AG08395 (cell line): ENCODE results near the gene ESYT3.
"Not testable (repeated sequence)": the region's sequence is repeated elsewhere in the genome, so short reads cannot be mapped to it uniquely, and the experiment has no call there.

Experiments used
- DNase-seq: peaks from one replicate; pipeline ENCODE4 v3.0.0; 2012; ENCODE audit warnings: mixed read lengths, low spot score

Gene ESYT3

DNA sequence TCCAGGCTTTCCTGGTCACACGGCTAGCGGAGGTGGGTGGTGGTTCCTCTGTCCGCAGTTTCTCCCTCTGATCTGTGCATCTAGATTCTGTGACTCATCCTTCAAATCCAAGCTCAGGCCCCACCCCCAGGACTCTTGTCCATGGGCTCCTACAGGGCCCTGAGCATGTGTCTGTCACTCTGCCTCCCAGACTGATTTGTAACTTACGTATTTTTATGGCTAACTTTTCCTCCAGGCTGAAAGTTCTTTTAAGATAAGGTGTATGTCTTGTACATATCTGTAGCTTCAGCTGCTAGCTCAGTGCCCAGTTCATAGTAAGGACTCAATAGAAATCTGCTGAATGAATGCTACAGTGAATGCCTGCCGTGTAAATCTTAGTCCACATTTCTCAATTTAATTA is 8.0 kb downstream of the ESYT3 start:
- peak; percentile 69 for DNase-seq

- DNase-seq, result no peak
These were observed 8.7 kb downstream of the ESYT3 start for GRCh38 chr3:138443091-138443490.

DNA sequence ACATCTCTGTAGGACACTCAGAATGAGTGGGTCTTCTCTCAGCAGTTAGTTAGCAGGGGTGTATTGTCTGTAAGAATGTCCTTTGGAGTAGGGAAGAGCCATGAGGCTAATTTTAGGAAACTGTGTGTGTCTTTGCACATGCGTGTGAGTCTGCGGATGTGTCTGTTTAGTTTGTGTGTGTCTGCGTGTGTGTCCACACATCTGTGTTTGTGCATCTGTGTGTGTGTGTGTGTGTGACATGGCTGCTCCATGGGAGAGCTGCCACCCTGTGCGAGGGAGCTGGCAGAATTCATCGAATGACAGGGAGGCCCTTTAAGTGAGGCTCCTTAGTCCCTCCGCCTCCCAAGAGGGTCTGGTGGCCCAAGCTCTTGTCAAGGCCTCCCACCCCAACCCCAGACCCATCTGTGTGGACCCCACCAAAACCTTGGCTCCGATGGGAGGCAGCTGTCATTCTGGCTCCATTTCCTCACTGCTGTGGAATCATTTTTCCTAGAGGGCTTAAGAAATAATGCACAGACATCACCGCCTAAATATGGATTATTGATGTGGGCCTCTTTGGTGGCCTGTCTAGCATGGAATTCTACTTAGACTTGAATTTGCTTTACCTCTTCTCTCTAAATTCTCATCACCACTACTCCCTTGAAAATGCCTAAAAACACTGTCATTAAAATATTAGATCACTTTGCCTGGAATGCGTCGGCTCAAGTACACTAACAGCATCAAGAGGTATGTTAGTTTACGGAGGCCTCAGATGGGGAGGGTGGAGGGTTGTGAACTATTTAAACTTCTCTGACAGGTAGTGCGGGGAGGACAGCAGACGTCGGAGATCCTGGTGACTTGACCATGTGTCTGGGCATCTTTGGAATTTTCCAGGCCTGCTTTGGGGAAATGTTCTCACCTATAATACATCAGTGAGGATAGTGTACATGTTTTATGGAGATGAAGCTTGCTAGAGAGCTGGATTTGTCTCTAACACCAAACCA is 9.4 kb downstream of the ESYT3 start:
- no peak for DNase-seq

GRCh38 chr3:138445236-138445635 is 10.8 kb downstream of the ESYT3 start:
- no peak for DNase-seq

DNA sequence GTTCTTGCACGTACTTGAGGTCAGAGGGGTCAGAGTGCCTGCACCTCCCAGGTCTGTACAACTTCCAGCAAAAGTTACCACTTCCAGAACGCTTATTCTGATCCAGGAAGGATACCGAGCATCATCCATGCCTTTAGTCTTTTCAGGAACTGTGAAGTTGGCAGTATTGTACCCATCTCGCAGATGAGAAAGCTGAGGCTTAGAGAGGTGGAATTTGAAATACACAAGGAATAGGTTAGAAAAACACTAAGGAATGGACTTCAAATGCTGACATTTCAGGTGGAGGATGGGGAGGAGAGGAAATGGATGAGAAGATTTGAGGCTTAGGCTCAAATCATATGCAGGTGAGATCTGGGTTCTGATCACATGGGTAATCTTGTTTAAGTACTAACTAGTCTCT is 11.2 kb downstream of the ESYT3 start:
- no peak for DNase-seq

DNA sequence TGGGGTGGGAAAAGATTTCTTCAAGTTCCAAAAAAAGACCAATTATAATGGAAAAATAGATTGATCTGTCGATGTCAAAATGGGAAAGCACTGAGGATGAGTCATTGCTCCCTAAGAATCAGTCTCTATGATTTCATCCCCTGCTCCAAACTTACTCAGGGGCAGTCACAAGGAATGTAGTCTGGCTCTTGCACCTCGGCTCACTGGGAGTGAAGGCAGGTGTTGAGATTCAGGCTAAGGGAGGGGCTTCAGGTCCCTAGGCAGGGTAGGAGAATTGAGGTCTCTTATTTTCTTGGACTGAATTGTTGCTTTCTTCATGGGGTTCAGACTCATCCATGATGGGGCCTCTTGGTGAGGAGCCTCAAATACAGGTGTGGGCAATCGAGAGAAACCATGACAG is 14.2 kb downstream of the ESYT3 start:
- no peak for DNase-seq

- no peak for DNase-seq
These were observed 15.1 kb downstream of the ESYT3 start for GRCh38 chr3:138449490-138449889.

- DNase-seq, result no peak
These were observed 15.8 kb downstream of the ESYT3 start for GRCh38 chr3:138450181-138450580.

- DNase-seq, result no peak
These were observed 16.4 kb downstream of the ESYT3 start for GRCh38 chr3:138450704-138451424.

DNA sequence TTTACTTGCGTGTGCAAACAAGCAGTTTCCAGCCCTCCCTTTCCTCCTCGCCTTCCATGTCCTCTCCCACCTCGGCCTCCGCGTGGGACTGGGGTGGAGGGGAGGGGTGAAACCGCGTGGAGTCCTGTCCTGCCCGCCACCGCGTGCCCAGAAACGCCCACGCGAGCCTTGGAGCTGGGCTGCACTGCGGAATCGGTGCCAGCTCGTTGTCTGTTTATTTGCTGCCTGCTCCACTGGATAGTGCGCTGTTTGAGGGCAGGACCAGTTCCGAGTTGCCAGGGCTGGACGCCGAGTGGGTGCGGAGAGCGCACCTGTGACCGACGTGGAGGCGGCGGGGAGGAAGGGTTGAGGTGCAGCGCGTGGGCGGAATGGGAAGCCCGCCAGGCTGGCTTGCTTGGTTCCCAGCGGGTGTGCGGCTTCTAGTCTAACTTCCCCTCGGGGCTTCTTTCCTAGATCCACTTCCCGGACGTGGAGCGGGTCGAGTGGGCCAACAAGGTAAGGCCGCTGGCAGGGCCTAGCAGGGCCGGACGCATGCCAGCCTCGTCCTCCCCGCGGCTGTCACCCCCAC is 17.3 kb downstream of the ESYT3 start:
- DNase-seq, result no peak

DNA sequence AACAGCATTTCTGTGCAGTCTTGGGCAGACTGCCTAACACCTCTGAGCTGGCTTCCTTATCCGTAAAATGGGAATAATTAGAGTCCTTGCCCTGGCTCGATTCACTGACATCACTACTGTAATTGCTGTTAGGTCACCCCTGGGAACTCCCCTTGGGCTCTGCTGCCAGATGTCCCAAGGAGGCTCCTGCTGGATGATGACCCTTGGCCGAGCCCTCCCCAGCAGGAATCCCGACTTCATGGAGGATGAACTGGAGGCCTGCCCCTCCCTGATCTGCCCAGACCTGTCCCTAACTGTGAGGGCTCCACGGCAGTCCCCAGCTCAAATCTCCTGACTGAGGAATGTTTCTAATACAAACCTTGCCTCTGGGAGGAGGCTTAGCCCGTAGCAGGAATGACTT is 18.0 kb downstream of the ESYT3 start:
- DNase-seq, result no peak

GRCh38 chr3:138453940-138454339 is 19.5 kb downstream of the ESYT3 start:
- DNase-seq, result not testable (repeated sequence)

- DNase-seq, result no peak
These were observed 21.6 kb downstream of the ESYT3 start for GRCh38 chr3:138455801-138456716.

DNA sequence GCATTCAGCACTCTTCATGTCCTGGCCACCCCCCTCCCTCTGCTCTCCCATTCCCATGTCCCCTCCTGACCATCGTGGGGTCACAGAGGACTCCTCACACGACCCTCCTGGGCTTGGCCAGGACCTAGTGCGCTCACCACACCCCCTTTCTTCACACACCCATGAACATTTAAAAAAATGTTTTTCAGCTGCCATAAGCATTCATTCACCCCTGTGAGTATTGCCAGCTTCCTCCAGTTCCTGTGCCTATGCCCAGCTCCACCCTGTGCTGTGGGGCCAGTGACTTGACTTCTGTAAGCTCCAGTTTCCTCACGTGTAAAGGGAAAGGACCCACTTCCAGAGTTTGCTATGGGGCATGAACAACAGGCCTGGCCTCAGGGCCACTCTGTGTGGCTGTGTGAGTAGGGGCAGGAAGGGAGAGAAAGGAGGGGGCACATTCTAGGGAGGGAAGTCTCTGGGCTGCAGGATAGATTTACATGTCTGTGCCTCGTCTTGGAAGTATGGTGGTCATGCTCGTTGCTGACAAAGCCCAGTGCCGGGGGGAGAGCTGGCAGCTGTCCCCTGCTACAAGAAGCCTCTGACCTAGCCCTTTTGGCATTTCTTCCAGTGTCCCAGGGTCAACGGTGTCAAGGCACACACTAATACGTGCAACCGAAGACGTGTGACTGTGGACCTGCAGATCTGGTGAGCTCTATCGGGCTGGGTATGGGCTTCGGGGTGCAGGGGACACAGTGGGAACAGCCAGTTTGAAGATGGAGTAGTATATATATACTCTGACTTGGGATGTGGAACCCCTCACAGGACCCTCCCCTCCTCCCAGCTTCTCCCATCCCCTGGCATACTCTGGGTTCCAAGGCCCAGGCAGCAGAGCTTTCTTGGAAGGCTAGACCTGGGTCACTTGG is 22.8 kb downstream of the ESYT3 start:
- no peak for DNase-seq

DNA sequence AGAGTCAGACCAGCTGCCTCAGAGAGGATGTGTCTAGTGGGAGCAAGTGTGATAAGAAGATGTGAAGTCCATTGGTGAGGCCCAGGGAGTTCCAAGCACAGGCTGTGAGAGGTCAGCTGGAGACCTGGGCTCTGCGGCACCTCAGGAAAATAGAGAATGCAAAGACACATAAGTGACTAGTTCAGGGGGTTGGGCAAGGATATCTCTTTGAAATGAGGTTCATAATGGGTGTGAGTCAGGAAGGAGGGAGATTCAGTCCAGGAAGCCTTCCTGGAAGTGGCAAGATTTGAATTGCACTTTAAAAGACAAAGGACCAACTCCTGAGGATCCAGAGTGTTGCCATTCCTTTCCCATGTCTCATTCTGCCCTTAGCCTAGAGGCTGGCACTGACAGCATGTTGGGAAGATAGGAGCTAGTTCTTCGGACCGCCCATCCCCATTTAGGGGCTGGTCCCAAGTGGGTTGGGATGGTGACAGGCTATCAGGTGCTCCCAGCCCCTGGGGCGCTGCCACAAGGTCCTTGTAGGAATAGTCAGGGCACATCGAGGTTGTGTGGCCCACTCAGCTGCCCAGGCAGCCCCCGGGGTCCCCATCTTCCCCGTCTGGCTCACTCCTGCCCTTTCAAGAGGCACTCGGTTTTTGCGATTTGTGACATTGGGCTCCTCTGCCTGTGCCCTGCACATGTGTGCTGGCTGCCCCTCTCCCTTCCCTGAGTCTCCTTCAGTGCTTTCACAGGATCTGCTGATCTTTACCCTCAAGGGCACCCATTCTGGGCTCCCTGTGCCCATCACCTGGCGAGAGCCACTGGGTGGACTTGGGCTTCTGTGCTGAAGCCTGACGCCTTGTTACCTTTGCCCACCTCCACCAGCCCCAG is 23.7 kb downstream of the ESYT3 start:
- no peak for DNase-seq

DNA sequence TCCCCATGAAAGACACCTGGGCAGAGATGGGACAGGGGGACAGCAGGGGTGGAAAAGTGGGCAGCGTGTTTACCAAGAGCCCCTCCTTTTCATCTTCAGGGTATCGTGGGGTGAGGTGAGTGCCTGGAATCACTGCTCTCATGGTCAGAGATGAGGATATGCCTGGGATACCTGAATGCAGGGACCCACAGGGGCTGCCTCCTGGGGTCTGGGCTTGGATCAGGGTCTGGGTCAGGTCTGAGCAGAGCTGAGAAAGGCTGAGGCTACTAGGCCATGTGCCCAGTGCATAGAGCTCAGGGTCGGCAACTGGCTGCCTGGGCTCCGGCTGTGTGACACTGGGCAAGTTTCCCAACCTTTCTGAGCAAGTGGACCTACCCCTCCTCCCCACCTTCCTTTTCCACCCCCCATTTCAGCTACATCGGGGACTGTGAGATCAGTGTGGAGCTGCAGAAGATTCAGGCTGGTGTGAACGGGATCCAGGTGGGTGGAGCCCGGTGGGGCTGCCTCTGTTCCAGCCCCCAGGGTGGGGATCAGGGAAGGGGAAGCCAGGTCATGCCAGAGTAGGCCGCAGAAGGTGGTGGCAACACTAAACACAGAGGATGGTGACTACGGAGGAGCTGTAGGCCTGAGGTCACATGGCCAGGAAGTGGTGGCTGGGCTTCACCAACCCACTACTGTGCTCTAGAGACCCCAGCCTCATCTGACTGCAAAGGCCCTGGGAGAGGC is 24.5 kb downstream of the ESYT3 start:
- DNase-seq, result no peak

DNA sequence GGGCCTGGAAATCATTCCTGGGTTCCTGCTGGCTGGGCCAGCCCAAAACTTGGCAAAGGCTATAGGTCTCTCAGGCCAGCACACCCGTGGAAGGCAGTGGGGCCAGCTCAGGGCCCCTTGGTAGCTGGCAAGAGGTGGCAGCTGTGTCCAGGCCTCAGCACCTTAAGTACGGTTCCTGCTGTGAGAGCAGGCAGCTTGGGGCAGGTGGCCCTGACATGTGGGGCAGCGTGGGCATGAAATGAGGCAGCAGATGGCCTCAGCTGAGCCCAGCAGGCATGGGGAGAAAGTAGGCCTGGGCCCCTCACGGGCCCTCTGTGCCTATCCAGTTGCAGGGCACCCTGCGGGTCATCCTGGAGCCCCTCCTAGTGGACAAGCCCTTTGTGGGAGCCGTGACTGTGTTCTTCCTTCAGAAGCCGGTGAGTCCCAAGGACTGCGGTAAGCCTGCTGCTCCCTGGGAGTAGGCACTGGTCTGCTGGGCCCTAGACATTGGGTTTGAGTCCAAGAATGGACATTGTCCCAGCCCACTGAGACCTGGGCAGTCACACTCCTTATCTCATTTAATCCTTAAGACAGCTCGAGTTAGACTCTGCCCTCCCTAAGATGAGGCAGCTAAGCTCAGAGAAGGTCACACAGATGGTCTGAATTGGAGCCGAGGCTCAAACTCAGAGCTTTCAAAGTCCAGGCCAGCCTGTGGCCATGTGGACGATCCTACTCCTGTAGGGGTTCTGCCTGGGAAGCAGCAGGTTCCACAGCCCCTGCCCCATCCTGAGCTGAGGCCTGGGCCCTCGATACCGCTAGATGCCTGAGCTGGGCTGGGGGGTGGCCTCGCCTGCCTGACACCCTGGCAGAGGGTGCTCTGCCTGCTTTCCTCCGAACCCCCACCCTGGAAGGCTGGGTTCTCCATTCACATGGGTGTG is 25.5 kb downstream of the ESYT3 start:
- DNase-seq, result no peak
